Endodermal cell (in vitro differentiated cells): Measurements from ENCODE around the gene PXDC1. TPM values are rescaled to one million over a fixed set of nuclear protein-coding genes. Genes with fewer than 3 reads are reported as not detected.

Experiments
- DNase-seq: peaks from one replicate; pipeline ENCODE4 v3.0.0-alpha.2; 2017
- H3K27ac ChIP-seq: 2 replicates; pipeline ENCODE4 v1.5.1; 2013; ENCODE audit warnings: mild to moderate bottlenecking, low read depth, low read length, moderate library complexity
- H3K27me3 ChIP-seq: 2 replicates; pipeline ENCODE4 v1.6.1; 2013; ENCODE audit warnings: mild to moderate bottlenecking, low read length, moderate library complexity; ENCODE audit not compliant: insufficient read depth, control insufficient read depth, poor library complexity, severe bottlenecking
- H3K36me3 ChIP-seq: 2 replicates; pipeline ENCODE4 v1.7.0; 2013; ENCODE audit warnings: mild to moderate bottlenecking, low read length, moderate library complexity; ENCODE audit not compliant: control insufficient read depth, insufficient read depth
- H3K4me1 ChIP-seq: one replicate; pipeline ENCODE4 v1.7.0; 2013; ENCODE audit warnings: low read length; ENCODE audit not compliant: control insufficient read depth, insufficient read depth
- H3K4me3 ChIP-seq: 2 replicates; pipeline ENCODE4 v1.5.1; 2013; ENCODE audit warnings: mild to moderate bottlenecking, low read length, moderate library complexity
- H3K9ac ChIP-seq: 2 replicates; pipeline ENCODE4 v1.6.1; 2013; ENCODE audit warnings: mild to moderate bottlenecking, low read length, moderate library complexity; ENCODE audit not compliant: poor library complexity, severe bottlenecking; ENCODE audit errors: extremely low read depth
- H3K9me3 ChIP-seq: 2 replicates; pipeline ENCODE4 v1.6.1; 2013; ENCODE audit warnings: mild to moderate bottlenecking, low read length, moderate library complexity; ENCODE audit not compliant: control insufficient read depth
- H3K27ac Mint-ChIP-seq: 2 replicates; pipeline ENCODE4 v1.8.0; 2020; ENCODE audit warnings: mixed read lengths
- H3K27me3 Mint-ChIP-seq: 2 replicates; pipeline ENCODE4 v1.8.0; 2021; ENCODE audit warnings: mild to moderate bottlenecking, mixed read lengths; ENCODE audit not compliant: insufficient read depth
- H3K36me3 Mint-ChIP-seq: 2 replicates; pipeline ENCODE4 v1.8.0; 2020; ENCODE audit warnings: low read depth, mixed read lengths
- H3K4me1 Mint-ChIP-seq: 2 replicates; pipeline ENCODE4 v1.8.0; 2020; ENCODE audit warnings: mixed read lengths
- H3K4me3 Mint-ChIP-seq: 2 replicates; pipeline ENCODE4 v1.8.0; 2020; ENCODE audit warnings: mild to moderate bottlenecking, moderate library complexity, mixed read lengths
- H3K9me3 Mint-ChIP-seq: 2 replicates; pipeline ENCODE4 v1.8.0; 2020; ENCODE audit warnings: mild to moderate bottlenecking, mixed read lengths
- CTCF ChIP-seq: fragments of 200-600 bp; sonication (generic); conservative IDR thresholded peaks from 2 replicates; pipeline ENCODE4 v1.5.0; 2021; ENCODE audit warnings: antibody characterized with exemption, mild to moderate bottlenecking
- WGBS, 2 experiments: methylation state at CpG; one replicate each; pipeline versions ENCODE4 v1.1.5 to v1.1.7; 2013; ENCODE audit warnings: missing lambda C conversion rate in 2 of 2, mixed read lengths in 1 of 2; ENCODE audit not compliant: insufficient coverage in 1 of 2, insufficient read length in 1 of 2; 5-methylcytosine and 5-hydroxymethylcytosine counted together
- total RNA-seq, 2 donors: library from RNA; stranded (reverse); fragmentation: NEBNext Ultra II Directional in 1 of 2; extraction: Animal tissue kit (Norgen Biotek cat#: 25700) in 1 of 2; gene quantifications; 2 replicates in 1 of 2; 3 replicates in 1 of 2; pipeline ENCODE4 v1.2.1, GENCODE V29; 2021

Gene PXDC1
- total RNA-seq, 2 donors from 2014 or later, result 3.3 to 4.6 TPM

- Histone ChIP-seq H3K9me3 (no peaks in the 10 kb centered on the region), H3K9ac (no peak overlapping the region), H3K36me3 (no peaks in the 10 kb centered on the region), H3K4me3 (no peak overlapping the region), H3K27me3 (no peaks in the 10 kb centered on the region), H3K27ac (no peak overlapping the region), H3K4me1 (no peaks in the 10 kb centered on the region)
- 88 to 92% methylated on average over 6 to 8 of the region's 8 CpGs for WGBS, 2 experiments
- no peaks in the 10 kb centered on the region for H3K36me3 Mint-ChIP-seq
- no peak for DNase-seq
- peaks cover 3% of the 10 kb centered on the region for H3K27me3 Mint-ChIP-seq
- no peaks in the 10 kb centered on the region for H3K4me1 Mint-ChIP-seq
- H3K9me3 Mint-ChIP-seq, result no peaks in the 10 kb centered on the region
- no peak overlapping the region for H3K4me3 Mint-ChIP-seq
- no peak for TF ChIP-seq CTCF
- H3K27ac Mint-ChIP-seq, result no peak overlapping the region
These were observed 30.0 kb upstream of the PXDC1 start for GRCh38 chr6:3781504-3781903.

- Mint-ChIP-seq H3K4me3 (no peak overlapping the region), H3K9me3 (no peaks in the 10 kb centered on the region)
These were observed 28.0 kb upstream of the PXDC1 start for GRCh38 chr6:3779574-3779849.

GRCh38 chr6:3778701-3779573 lies 27.4 kb upstream of the PXDC1 start:
- H3K27ac Mint-ChIP-seq, result no peak overlapping the region

More at GRCh38 chr6:3779574-3779849, 28.0 kb upstream of the PXDC1 start:
- Histone ChIP-seq H3K9ac (no peak overlapping the region), H3K9me3 (no peaks in the 10 kb centered on the region), H3K36me3 (no peaks in the 10 kb centered on the region), H3K4me1 (no peaks in the 10 kb centered on the region), H3K27me3 (no peaks in the 10 kb centered on the region), H3K4me3 (no peak overlapping the region), H3K27ac (no peak overlapping the region)
- H3K36me3 Mint-ChIP-seq, result no peaks in the 10 kb centered on the region
- peaks cover 3% of the 10 kb centered on the region for H3K27me3 Mint-ChIP-seq
- H3K27ac Mint-ChIP-seq, result no peak overlapping the region
- DNase-seq, result no peak
- no peaks in the 10 kb centered on the region for H3K4me1 Mint-ChIP-seq
- WGBS, 2 experiments, result 96% methylated on average over 6 of the region's 6 CpGs; no CpG with 5 or more reads in 1 of the 2 experiments
- TF ChIP-seq CTCF, result no peak

More at GRCh38 chr6:3778701-3779573, 27.4 kb upstream of the PXDC1 start:
- no peak for DNase-seq
- Mint-ChIP-seq H3K4me3 (no peak overlapping the region), H3K36me3 (no peaks in the 10 kb centered on the region), H3K4me1 (no peaks in the 10 kb centered on the region), H3K9me3 (no peaks in the 10 kb centered on the region), H3K27me3 (peaks cover 3% of the 10 kb centered on the region)
- Histone ChIP-seq H3K27ac (no peak overlapping the region), H3K27me3 (no peaks in the 10 kb centered on the region), H3K4me3 (no peak overlapping the region), H3K36me3 (no peaks in the 10 kb centered on the region), H3K4me1 (no peaks in the 10 kb centered on the region), H3K9ac (no peak overlapping the region), H3K9me3 (no peaks in the 10 kb centered on the region)
- 86 to 90% methylated on average over 10 to 11 of the region's 11 CpGs for WGBS, 2 experiments
- no peak for TF ChIP-seq CTCF
